T-helper 22 cell (primary cell): ENCODE measurements around the gene MAZ.
"Not testable (repeated sequence)": the region's sequence is repeated elsewhere in the genome, so short reads cannot be mapped to it uniquely, and the experiment has no call there.

Experiments
- DNase-seq: peaks from one replicate; pipeline ENCODE4 v3.0.0-alpha.2; 2020; ENCODE audit warnings: low read depth

The MAZ gene

DNA sequence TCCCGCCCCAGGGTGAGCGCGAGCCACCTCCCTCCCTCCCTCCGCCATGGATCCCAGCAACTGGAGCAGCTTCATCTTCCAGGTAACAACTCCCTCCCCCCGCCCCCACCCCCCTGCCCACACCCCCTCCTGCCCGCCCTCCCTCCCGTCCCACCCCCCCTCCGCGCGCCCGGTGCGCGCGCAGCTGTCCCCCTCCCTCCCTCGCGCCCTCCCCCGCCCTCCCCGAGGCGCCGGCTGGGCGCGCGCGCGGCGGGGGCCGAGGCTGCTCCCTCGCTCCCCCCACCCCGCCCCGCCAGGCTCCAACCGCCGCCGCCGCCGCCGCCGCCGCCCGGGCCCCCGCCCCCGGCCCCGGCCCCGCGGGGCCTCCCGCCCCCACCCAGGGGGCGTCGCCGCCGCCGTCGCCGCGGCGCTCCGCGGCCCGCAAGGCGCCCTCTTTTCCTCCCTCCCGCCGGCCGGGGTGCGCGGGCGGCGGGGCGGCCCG, at the start of gene MAZ:
MAZ (plus strand) TSS at position 431 of the 481 bp plus-strand sequence. CDS start 173 bp downstream, outside the sequence.
- DNase-seq = no peak

DNA sequence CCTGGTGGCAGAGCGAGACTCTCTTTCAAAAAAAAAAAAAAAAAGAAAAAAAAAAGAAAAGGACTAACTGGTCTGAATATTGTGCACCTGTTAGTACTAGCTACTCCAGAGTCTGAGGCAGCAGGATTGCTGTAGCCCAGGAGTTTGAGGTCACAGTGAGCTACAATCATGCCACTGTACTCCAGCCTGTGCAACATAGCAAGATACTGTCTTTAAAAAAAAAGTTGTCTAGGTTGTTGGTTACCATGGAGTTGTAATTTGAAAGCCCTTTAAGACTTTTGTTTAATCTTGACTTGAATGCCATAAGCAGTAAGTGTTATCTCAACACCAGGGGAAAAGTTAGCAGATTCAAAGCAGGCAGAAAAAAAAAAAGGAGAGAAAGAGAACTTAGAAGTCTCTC, 49.7 kb upstream of the MAZ start:
- no peak for DNase-seq

DNA sequence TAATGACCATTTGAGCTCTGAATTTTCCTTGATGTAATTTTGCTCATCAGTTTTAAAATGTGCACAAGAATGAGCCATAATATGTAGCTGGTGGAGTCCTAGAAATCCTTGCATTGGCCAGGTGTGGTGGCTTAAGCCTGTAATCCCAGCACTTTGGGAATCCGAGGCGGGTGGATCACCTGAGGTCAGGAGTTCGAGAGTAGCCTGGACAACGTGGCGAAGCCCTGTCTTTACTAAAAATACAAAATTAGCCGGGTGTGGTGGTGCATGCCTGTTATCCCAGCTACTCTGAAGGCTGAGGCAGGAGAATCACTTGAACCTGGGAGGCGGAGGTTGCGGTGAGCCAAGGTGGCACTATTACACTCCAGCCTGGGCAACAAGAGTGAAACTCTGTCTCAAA, 49.2 kb upstream of the MAZ start:
- DNase-seq = not testable (repeated sequence)

DNA sequence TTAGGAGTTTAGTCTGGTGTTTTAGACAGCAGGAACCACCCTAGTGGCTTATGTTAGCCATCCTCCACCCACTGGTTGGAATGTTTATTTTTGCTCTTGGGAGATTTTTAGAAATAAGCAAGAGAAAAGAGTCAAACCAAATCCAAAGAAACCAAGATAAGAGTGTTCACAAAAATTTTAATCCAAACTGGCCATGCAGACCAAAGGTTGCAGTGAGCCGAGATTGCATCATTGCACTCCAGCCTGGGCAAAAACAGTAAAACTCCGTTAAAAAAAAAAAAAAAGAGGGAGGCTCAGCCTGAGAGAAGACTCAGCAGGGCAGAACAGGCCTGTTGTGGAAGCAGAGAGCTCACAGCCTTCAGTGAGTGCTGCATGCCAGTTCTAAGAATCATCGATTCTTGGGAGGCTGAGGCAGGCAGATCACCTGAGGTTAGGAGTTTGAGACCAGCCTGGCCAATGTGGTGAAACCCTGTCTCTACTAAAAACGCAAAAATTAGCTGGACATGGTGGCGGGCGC, 48.3 kb upstream of the MAZ start:
- DNase-seq = no peak

DNA sequence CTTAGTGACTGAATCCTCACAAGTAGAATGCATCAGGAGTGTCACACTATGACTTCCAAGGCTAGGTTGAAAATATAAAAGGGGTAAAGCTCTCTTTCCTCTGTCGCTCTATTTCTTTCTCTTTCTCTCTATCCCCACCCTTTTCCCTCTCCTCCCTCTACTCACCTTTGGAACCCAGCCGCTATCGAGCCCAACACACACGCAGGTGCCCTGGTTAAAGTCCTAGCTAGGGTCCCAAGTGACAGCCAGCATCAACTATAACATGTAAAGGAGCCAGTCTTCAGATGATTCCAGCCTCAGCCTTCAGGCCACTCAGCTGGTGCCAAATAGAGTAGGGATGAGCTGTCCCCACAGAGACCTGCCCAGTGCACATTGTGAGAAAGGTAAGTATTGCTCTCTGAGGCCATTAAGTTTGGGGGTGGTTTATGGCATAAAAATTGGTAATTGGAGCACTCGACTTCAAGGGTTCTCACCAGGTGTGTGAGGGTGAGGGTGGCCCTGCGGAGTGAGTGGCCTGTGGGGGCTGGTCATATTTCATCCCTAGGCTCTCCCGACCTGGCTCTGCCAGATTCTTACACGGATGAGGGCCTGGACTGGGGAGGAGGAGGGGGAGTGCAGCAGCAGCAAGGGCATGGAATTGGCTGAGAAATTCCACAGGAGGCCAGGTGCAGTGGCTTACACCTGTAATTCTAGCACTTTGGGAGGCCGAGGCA, 45.6 kb upstream of the MAZ start:
- DNase-seq = no peak

DNA sequence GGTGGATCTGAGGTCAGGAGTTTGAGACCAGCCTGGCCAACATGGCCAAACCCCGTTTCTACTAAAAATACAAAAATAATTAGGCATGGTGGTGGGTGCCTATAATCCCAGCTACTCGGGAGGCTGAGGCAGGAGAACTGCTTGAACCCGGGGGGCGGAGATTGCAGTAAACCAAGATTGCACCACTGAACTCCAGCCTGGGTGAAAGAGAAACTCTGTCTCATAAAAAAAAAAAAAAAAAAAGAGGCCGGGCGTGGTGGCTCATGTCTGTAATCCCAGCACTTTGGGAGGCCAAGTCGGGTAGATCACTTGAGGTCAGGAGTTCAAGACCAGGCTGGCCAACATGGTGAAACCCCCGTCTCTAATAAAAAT, 45.1 kb upstream of the MAZ start:
- not testable (repeated sequence) for DNase-seq

DNA sequence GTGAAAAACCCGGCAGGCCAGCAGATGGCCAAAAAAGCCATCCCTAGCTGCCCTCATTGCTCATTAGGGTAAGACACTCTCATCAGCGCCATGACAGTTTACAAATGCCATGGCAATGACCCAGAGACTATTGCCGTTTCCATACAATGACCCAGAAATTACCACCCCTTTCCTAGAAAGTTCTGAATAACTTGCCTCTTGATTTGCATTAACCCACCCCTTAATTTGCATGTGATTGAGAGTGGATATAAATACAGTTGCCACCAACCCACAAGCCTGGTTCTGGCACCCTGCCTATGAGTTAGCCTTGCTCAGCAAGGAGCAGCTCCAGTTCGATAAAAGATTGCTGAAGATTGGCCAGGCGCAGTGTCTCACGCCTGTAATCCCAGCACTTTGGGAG, 44.4 kb upstream of the MAZ start:
- DNase-seq = no peak

DNA sequence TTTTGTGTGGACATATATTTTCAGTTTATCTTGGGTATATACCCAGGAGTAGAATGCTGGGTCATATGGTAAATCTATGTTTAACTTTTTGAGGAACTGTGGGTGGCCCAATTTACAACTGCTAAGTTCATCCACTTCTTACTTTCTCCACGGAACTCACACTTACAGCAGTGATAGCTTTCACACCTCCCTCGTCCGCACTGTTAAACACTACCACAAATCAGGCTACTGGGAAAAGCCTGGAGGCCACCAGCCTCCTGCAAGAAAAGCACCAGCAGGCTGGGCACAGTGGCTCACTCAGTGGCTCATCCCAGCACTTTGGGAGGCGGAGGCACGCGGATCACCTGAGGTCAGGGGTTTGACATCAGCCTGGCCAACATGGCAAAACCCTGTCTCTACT, 43.0 kb upstream of the MAZ start:
- DNase-seq = no peak

DNA sequence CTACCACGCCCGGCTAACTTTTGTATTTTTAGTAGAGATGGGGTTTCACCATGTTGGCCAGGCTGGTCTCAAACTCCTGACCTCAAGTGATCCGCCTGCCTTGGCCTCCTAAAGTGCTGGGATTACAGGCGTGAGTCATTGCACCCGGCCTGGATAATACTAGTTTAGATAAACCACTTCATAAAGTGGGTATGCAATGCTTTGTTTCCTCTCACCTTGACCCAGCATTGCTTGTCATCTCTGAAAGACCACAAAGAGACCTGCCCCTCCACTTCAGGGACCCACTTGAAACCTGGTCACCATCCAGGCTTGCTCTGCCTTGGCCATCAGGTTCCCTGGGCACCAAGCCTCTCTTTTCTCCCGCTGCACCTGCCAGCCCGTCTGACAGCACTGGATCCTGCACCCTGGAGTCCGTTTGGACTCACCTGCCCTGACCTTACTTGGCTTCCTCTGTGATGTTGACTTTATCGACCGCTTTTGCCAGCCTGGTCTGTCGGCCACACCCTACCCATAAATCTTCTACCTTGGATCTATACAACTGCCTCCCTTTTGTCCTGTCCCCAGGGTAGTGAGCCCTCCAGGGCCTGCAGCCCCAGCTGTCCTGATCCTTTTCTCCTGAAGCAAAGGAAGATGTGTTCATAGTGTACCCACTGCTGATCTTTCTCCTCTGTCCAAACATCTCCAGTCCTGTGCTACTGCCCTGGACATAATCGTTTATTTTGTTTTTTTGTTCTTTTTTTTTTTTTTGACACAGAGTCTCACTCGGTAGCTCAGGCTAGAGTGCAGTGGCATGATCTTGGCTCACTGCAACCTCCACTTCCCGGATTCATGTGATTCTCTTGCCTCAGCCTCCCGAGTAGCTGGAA, 40.9 kb upstream of the MAZ start:
- DNase-seq = no peak

DNA sequence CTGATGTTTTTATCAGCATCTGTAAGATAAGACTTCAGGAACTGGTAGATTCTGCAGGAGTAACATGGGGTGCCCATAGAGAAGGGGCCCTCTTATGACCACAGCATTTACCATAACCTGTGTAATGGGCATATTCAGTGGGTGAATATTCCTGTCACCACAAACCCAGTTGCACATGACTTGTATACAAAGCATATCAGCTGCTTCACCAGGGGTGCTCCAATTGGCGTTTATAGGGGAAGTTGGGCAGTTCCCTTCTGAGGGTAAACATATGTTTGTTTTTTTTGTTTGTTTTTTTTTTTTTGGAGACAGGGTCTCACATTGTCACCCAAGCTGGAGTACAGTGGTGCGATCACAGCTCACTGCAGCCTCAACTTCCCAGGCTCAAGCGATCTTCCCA, 39.8 kb upstream of the MAZ start:
- DNase-seq = no peak

DNA sequence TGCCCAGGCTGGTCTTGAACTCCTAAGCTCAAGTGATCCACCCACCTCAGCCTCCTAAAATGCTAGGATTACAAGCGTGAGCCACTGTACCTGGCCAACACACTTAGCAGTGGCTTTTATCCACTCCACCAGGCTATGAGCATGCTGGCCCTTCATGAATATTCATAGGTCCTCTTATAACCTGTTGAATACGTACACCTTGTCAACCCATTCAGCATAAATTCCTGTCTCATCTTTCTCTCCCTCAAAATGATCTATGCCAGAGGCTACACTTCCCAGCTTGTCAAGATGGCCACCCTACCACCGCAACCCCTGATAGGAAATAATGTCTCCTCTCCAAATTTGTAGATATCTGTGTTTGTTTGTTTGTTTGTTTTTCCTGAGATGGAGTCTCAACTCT, 39.3 kb upstream of the MAZ start:
- no peak for DNase-seq

DNA sequence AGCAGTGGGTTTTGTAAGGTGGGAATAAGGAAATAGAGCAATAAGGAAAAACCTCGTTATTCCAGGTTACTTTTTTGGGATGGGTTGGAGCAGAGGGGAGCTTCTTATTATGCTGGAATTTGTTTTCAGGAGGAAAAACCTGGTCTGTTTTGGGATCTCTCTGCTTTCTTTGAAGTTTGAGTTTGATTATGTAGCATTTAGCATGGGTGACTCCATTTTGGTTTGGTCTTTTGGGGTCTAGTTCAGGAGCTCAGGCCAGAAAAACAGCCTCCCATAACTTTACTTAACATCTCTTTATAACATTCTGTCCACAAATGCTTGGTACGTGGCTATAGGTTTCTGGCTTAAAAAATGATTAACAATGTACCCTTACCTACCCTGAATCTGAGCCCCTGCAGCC, 36.8 kb upstream of the MAZ start:
- DNase-seq = no peak

DNA sequence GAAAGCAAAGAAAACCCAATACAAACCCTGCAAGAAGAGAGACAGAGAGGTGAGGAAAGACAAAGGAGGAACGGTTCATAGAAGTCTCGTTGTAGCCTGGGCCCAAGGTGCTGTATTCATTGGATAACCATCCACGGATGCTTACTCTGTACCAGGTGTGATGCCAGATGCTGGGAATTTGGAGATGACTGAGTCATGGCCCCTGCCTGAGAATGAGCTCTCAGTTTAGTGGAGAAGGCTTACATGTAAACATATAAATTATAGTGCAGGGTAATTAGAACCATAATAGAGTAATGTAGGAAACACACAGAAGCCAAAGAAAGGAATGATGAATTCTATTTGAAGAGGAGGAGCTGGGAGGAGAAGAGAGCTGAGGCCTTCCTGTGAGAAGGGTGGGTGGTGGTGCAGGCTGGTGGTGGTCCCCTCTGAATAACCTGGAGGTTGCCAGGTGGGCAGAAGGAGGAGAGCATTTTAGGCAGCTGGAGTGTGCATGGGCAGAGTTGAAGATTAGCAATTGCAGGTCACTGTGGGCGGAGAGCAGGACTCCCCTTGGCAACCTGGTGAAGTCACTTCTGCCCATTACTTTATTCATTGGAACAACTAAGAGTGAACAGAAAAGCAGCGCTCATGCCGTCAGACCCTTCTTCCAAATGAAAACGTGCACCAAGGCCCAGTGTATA, 35.9 kb upstream of the MAZ start:
- DNase-seq = no peak

DNA sequence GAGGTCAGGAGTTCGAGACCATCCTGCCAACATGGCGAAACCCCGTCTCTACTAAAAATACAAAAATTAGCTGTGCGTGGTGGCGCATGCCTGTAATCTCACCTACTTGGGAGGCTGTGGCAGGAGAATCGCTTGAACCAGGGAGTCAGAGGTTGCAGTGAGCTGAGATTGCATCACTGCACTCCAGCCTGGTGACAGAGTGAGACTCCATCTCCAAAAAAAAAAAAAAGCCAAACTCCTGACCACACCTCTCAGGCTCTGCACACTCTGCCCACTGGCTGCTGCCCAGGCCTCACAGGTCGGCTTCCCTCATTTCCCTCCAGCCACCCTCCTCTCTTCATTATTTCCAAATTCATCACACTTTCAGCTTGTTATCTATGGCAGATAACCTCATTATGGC, 34.0 kb upstream of the MAZ start:
- not testable (repeated sequence) for DNase-seq

DNA sequence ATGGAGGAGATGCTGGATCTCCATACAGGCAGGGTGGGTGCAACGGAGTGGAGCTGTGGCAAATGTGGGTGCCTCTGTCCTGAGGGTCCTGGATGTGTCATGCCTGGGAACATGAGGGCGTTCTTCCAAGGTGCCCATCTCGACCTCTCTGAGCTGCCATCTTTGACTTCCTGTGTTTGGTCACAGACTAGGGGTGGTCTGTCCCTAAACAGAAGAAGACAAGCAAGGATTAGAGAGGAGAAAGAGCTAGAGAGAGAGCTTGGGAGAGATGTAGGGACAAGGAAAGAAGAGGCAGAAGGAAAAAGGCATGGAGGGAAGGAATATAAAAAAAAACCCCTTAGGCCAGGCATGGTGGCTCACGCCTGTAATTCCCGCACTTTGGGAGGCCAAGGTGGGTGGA, 31.6 kb upstream of the MAZ start:
- no peak for DNase-seq

DNA sequence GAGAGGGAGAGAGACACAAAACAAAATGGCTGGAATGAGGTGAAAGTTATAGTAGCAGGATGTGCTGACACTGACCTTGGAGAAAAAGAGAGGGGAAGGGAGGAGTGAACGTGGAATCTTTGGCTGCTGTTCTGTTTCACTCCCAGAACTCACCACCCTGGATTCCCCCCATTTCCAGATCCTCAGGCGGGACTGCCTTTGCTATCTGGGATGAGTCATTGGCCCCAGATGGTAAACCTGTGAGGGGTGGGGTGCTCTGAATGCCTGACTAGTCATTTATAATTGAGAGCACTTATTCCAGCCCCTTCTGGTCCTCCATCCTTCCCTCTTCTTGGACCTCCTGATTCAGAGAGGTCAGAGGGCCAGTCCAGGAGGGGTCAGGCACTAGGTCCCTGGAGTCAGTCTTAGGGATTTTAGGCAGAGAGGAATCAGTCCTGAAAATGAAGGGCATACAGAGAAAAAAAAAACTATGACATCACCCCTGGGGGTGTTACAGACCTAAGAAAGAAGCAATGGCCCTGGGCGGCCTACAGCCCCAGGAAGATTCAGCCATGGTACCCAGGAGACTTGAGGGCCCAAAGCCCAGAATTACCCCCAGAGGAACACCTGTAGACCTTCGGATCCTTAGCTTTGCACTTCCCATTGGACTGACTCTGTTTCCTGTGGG, 30.5 kb upstream of the MAZ start:
- no peak for DNase-seq

DNA sequence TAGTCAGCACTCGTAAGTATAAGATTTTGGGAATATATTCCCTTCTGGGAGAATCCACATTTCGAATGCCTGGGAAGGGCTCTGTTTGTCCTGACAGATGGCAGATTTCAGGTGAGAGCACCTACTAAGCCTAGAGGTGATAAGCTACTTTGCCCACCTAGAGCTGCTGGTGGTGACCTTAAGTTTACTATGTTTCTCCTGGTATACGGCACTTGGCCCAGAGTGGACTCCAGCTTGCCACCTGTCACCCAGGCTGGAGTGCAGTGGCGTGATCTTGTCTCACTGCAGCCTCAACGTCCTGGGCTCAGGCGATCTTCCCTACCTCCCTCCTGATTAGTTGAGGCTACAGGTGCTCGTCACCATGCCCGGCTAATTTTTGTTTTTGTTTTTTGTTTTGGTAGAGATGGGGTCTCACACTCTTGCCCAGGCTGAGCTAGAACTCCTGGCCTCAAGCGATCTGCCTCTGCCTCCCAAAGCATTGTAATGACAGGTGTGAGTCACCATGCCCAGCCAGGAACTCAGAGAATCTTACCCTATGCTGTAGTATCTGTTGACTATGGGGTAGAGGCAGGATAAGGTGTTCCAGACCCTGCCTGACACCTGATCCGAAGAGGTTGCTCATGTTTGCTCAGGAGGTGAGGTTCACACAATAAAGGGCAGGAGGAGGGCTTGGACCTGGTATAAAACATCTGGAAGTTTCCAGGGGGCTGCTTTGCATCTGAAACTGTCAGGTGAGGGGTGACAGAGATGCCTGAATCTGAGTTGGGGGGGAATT, 28.6 kb upstream of the MAZ start, which contains the start of gene ZG16:
ZG16 (plus strand) TSS at position 681 of the 775 bp plus-strand sequence. CDS start 1,011 bp downstream, outside the sequence.
- DNase-seq = no peak

DNA sequence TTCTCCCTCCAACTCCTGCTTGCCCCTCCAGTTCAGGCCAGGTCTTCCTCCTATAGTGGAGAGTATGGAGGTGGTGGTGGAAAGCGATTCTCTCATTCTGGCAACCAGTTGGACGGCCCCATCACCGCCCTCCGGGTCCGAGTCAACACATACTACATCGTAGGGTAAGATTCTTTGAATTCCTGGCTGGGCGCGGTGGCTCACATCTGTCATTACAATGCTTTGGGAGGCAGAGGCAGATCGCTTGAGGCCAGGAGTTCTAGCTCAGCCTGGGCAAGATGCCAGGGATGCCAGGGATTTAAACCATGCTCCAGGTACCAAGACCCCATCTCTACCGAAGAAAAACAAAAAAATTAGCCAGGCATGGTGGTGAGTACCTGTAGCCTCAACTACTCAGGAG, 26.9 kb upstream of the MAZ start:
- DNase-seq = no peak

DNA sequence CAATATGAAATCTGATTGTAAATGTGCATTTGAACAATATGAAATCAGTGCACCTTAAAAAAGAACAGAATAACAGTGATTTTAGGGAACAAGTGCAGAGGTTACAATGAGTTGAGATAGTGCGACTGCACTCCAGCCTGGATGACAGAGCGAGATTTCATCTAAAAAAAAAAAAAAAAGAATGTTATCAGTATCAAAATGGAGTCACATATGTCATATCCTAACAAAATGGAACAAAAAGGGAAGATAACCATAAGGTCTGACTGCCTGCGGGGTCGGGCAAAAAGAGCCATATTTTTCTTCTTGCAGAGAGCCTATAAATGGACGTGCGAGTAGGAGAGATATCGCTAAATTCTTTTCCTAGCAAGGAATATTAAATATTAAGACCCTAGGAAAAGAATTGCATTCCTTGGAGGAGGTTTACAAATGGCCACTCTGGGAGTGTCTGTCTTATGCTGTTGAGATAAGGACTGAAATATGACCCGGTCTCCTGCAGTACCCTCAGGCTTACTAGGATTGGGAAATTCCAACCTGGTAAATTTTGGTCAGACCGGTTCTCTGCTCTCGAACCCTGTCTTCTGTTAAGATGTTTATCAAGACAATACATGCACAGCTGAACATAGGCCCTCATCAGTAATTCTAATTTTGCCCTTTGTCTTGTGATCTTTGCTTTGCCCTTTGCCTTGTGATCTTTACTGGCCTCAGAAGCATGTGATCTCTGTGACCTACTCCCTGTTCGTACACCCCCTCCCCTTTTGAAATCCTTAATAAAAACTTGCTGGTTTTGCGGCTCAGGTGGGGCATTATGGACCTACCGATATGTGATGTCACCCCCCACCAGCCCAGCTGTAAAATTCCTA, 23.0 kb upstream of the MAZ start:
- DNase-seq = not testable (repeated sequence)

DNA sequence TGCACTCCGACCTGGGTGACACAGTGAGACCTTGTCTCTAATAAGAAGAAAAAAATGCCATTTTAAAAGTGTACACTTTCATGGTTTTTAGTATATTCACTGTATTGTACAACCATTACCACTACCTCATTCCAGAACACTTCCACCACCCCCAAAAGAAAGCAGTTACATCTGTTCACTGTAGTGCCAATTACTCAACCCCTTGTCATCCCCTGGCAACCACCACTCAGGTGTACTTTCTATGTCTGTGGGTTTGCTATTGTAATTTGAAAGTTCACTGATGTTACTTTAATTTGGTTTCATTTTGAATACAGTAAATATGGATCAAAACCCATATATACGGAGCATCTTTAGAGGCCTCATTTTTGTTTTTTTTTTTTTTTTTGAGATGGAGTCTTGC, 22.2 kb upstream of the MAZ start:
- DNase-seq = no peak
